ENCODE measurements around the gene SERGEF. TPM values are rescaled to one million over a fixed set of nuclear protein-coding genes. Genes with fewer than 3 reads are reported as not detected.

The SERGEF gene
- total and polyA plus RNA-seq, 2 of the 13 experiments (the other 11 are each of a cell fraction or from before 2014, with no cell fraction given), result 54.5 to 114 TPM

DNA sequence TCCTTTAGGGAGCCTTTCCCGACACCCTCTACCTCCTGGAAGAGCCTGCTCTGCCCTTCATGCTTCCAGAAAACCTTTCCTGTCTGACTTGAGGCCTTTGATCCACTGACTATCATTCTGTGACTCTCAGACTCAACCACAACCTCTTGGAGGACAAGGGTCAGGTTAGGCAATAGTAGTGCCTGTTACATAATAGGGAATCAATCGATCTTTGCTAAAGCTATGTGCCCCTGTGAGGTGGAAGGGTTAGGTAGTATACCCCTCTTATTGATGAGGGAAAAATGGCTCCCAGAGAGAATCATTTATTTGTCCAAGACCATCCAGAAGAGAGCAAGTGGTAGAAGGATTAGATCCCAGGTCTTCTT, 262.1 kb downstream of the SERGEF start (continued):
- TF ChIP-seq CEBPB (IDR thresholded peaks at IDR 0.05; ENCODE audit: borderline replicate concordance, low read depth, low read length) (peak; percentile 65; the same call in 1 of the 2 replicates), HDAC1 (CRISPR knock-in tag; IDR thresholded peaks at IDR 0.05) (peak; percentile 44; the same call in 1 of the 2 replicates), NR2F1 (CRISPR knock-in tag; IDR thresholded peaks at IDR 0.05) (0 out of 4 replicates have a peak, but pooled peaks of 1 of the 2 experiments have one; percentile 18), ARID5B (CRISPR knock-in tag; IDR thresholded peaks at IDR 0.05) (peak; percentile 25; the same call in 1 of the 2 replicates), EP300 (IDR thresholded peaks at IDR 0.05; ENCODE audit: low read depth in 2 of 2, low read length in 2 of 2) (peak in 1 of 2 experiments; percentile 33; a peak in 1 of 4 replicates), EP300 (CRISPR knock-in tag; IDR thresholded peaks at IDR 0.05; ENCODE audit: borderline replicate concordance) (no peak)

GRCh38 chr11:17750013-17750800, 262.6 kb downstream of the SERGEF start:
- Histone ChIP-seq H4K20me1 (ENCODE audit: insufficient read depth, low read length) (no peaks in the 10 kb centered on the region), H3K4me3 (replicated peaks in 1 of 3; ENCODE audit: insufficient read depth in 1 of 3, low read depth in 2 of 3, low read length in 3 of 3) (no peak overlapping the region), H2AFZ (ENCODE audit: low read length) (no peak overlapping the region), H3K27ac (ENCODE audit: extremely low read length, insufficient read depth, low read length) (no peak overlapping the region), H3K36me3 (replicated peaks in 1 of 2; ENCODE audit: control insufficient read depth in 1 of 2, insufficient read depth in 2 of 2, low read length in 2 of 2) (no peaks in the 10 kb centered on the region), H3K4me2 (ENCODE audit: low read depth, low read length) (peak overlapping the region; percentile 24; the same call in 1 of the 2 replicates), H3K9me3 (ENCODE audit: low read length) (no peaks in the 10 kb centered on the region), H3K79me2 (ENCODE audit: insufficient read depth, low read length) (no peaks in the 10 kb centered on the region), H3K27me3 (ENCODE audit: control insufficient read depth in 1 of 2, insufficient read depth in 2 of 2, low read length in 2 of 2) (peaks cover 3 to 35% of the 10 kb centered on the region in 2 experiments; a peak in 3 of 5 replicates), H3K9ac (ENCODE audit: insufficient read depth, low read depth, low read length) (no peak overlapping the region), H3K4me1 (ENCODE audit: insufficient read depth, low read length) (peaks cover 29% of the 10 kb centered on the region)
- intact Hi-C loops (cut with micrococcal nuclease; ENCODE audit: unreplicated experiment) (no loop called here), in situ Hi-C loops (cut with HindIII; ENCODE audit: extremely low pct_ligation_motif_present, low pct_unique_long_range_greater_than_20kb) (no loop called here)
- ChIA-PET POLR2A (no interaction called here), CTCF (ENCODE audit: low intra/inter-chr PET ratio, low total read pairs) (no interaction called here)
- ATAC-seq (no peak), FAIRE-seq (no peak), DNase-seq (ENCODE audit: low spot score) (no peak)
- BruUV-seq (replicated peaks), result no TSS peak
- WGBS (ENCODE audit: low lambda C conversion rate), result 6% methylated on average over 10 of the region's 13 CpGs
- TF ChIP-seq SP5 (CRISPR knock-in tag; IDR thresholded peaks at IDR 0.05; ENCODE audit: borderline replicate concordance, low read depth) (no peak), MZF1 (CRISPR knock-in tag; IDR thresholded peaks at IDR 0.05; ENCODE audit: borderline replicate concordance) (no peak), ZNF335 (CRISPR knock-in tag; IDR thresholded peaks at IDR 0.05) (no peak), KDM4B (CRISPR knock-in tag; IDR thresholded peaks at IDR 0.05) (no peak), ZNF775 (CRISPR knock-in tag; IDR thresholded peaks at IDR 0.05; ENCODE audit: borderline replicate concordance) (no peak), TBL1XR1 (IDR thresholded peaks at IDR 0.05; ENCODE audit: borderline replicate concordance, low read length, partially characterized antibody) (no peak), ZNF34 (CRISPR knock-in tag; IDR thresholded peaks at IDR 0.05; ENCODE audit: borderline replicate concordance) (no peak), ZSCAN21 (CRISPR knock-in tag; IDR thresholded peaks at IDR 0.05; ENCODE audit: borderline replicate concordance) (no peak), SNRNP70 (IDR thresholded peaks at IDR 0.05; ENCODE audit: low read depth, low read length) (no peak), DMTF1 (CRISPR knock-in tag; IDR thresholded peaks at IDR 0.05) (no peak), FLYWCH1 (CRISPR knock-in tag; IDR thresholded peaks at IDR 0.05) (no peak)
